Mucosa of descending colon (tissue), 3 donors: ENCODE results near the gene CTNNBIP1. TPM values are rescaled to one million over a fixed set of nuclear protein-coding genes. Genes with fewer than 3 reads are reported as not detected.

Experiments used
- ATAC-seq: fragments of 200-7000 bp; cut with Tn5 transposase; one replicate; pipeline ENCODE4 v1.9.1; 2020; ENCODE audit warnings: mild to moderate bottlenecking, moderate library complexity
- DNase-seq, 3 donors: peaks; one replicate each; pipeline ENCODE4 v3.0.0-alpha.2; 2020
- H3K36me3 ChIP-seq: fragments of 200-600 bp; one replicate; pipeline ENCODE4 v1.8.0; 2021; ENCODE audit warnings: low read depth, mild to moderate bottlenecking
- H3K4me1 ChIP-seq: fragments of 200-600 bp; one replicate; pipeline ENCODE4 v1.8.0; 2021; ENCODE audit warnings: low read depth, mild to moderate bottlenecking
- H3K4me3 ChIP-seq: fragments of 200-600 bp; one replicate; pipeline ENCODE4 v1.8.0; 2021; ENCODE audit warnings: mild to moderate bottlenecking
- H3K9me3 ChIP-seq: fragments of 200-600 bp; one replicate; pipeline ENCODE4 v1.8.0; 2021; ENCODE audit warnings: mild to moderate bottlenecking
- CTCF ChIP-seq: fragments of 200-600 bp; IDR thresholded peaks from one replicate; pipeline ENCODE4 v1.8.0; 2022; ENCODE audit warnings: antibody characterized with exemption, mild to moderate bottlenecking
- intact Hi-C, 2 donors: fragments of 100-400 bp; cut with DNase I in 1 of 2; cut with micrococcal nuclease in 1 of 2; formaldehyde crosslinking; loops; one replicate each; pipeline versions ENCODE4 v1.11.0 to v1.11.1; 2022; cut with DNase I, micrococcal nuclease
- total RNA-seq, 3 donors: library from RNA; stranded (reverse); fragmentation: NEBNext Ultra II Directional in 2 of 3; extraction: Animal tissue kit (Norgen Biotek cat#: 25700) in 2 of 3; gene quantifications; one replicate each; pipeline versions ENCODE4 v1.2.1 to v1.2.4, GENCODE V29; 2021 to 2023
- donor health status: DM: no; HTN: no; CAD: no; lungs with moderate emphysema.
- donor health status: DM: no; HTN: no; CAD: no.
- donor health status: DM: no; HTN: yes; CAD: no.

Gene CTNNBIP1
- total RNA-seq, 3 donors from 2014 or later, result 20.0 to 24.4 (median 23.3) TPM

- no peak overlapping the region for H3K4me3 ChIP-seq
- H3K36me3 ChIP-seq, result no peaks in the 10 kb centered on the region
- TF ChIP-seq CTCF, result peak; percentile 97
- H3K9me3 ChIP-seq, result no peaks in the 10 kb centered on the region
- peak; percentile 96 for ATAC-seq
- DNase-seq, result peak; percentile 82 to 94 (median 88)
- H3K4me1 ChIP-seq, result no peaks in the 10 kb centered on the region
- intact Hi-C loops, result loop anchor here (2.0 to 10.0 kb wide), 3 partner anchors 83 to 233 kb away; no protein-coding TSS in a partner anchor
Measured at GRCh38 chr1:9867408-9868243, 42.4 kb downstream of the CTNNBIP1 start.

GRCh38 chr1:9866836-9867235, 43.2 kb downstream of the CTNNBIP1 start:
- intact Hi-C loops, result loop anchor here (2.0 to 10.0 kb wide), 3 partner anchors 82 to 232 kb away; no protein-coding TSS in a partner anchor
- ATAC-seq, result no peak
- DNase-seq, result no peak
- TF ChIP-seq CTCF, result no peak
- no peaks in the 10 kb centered on the region for H3K4me1 ChIP-seq
- H3K36me3 ChIP-seq, result no peaks in the 10 kb centered on the region
- no peaks in the 10 kb centered on the region for H3K9me3 ChIP-seq
- no peak overlapping the region for H3K4me3 ChIP-seq

GRCh38 chr1:9865724-9866123, 44.3 kb downstream of the CTNNBIP1 start:
- Histone ChIP-seq H3K36me3 (no peaks in the 10 kb centered on the region), H3K4me1 (no peaks in the 10 kb centered on the region), H3K9me3 (no peaks in the 10 kb centered on the region), H3K4me3 (no peak overlapping the region)
- no peak for TF ChIP-seq CTCF
- ATAC-seq (no peak), DNase-seq (no peak)
- intact Hi-C loops, result loop anchor here (2.0 to 10.0 kb wide), 3 partner anchors 81 to 231 kb away; no protein-coding TSS in a partner anchor

GRCh38 chr1:9863371-9863770, 46.7 kb downstream of the CTNNBIP1 start:
- Histone ChIP-seq H3K9me3 (no peaks in the 10 kb centered on the region), H3K36me3 (no peaks in the 10 kb centered on the region), H3K4me3 (no peak overlapping the region), H3K4me1 (no peaks in the 10 kb centered on the region)
- ATAC-seq (no peak), DNase-seq (no peak)
- no peak for TF ChIP-seq CTCF
- intact Hi-C loops, result loop anchor here in 1 of 2 donors (10.0 kb wide), 2 partner anchors 79 to 229 kb away; no protein-coding TSS in a partner anchor

- no peak for ATAC-seq
- Histone ChIP-seq H3K4me1 (no peaks in the 10 kb centered on the region), H3K36me3 (no peaks in the 10 kb centered on the region), H3K4me3 (no peak overlapping the region), H3K9me3 (no peaks in the 10 kb centered on the region)
- no peak for DNase-seq
- no peak for TF ChIP-seq CTCF
- intact Hi-C loops, result loop anchor here in 1 of 2 donors (10.0 kb wide), 2 partner anchors 77 to 227 kb away; no protein-coding TSS in a partner anchor
Measured at GRCh38 chr1:9861360-9861759, 48.7 kb downstream of the CTNNBIP1 start.
